Lower leg skin (tissue), 3 donors: ENCODE data around the gene OSBPL5.

Source experiments
- POLR2A ChIP-seq, 2 donors: fragments of 450-650 bp; IDR thresholded peaks; one replicate each; pipeline ENCODE4 v1.6.1; 2016 to 2017; ENCODE audit warnings: antibody characterized with exemption in 2 of 2, mild to moderate bottlenecking in 1 of 2, moderate library complexity in 1 of 2
- TF ChIP-seq, protein P1 (sequence below), 3 donors: fragments of 450-650 bp; IDR thresholded peaks; one replicate each; pipeline ENCODE4 v1.5.1; 2016; ENCODE audit warnings: antibody characterized with exemption in 3 of 3, mild to moderate bottlenecking in 3 of 3, moderate library complexity in 2 of 3

DNA sequence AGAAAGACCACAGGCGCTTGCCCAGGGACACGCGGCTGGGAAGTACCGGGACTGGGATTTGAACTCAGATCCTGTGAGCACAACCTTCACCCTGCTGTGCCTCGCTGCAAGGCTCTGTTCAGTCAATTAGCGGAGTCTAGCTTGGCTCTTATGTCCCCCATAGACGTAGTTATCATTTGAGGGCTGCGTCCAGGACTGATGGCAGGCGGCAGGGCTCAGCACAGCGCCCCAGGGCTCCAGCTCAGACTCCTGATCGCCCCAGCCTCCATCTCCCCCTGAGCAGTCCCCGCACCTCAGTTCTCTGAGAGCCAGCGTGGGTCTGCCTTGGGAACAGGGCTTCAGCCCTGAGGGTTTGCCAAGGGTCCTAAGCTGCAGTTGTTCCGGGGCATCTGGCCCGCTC, 33.7 kb upstream of the OSBPL5 start:
- TF ChIP-seq, protein P1, sequence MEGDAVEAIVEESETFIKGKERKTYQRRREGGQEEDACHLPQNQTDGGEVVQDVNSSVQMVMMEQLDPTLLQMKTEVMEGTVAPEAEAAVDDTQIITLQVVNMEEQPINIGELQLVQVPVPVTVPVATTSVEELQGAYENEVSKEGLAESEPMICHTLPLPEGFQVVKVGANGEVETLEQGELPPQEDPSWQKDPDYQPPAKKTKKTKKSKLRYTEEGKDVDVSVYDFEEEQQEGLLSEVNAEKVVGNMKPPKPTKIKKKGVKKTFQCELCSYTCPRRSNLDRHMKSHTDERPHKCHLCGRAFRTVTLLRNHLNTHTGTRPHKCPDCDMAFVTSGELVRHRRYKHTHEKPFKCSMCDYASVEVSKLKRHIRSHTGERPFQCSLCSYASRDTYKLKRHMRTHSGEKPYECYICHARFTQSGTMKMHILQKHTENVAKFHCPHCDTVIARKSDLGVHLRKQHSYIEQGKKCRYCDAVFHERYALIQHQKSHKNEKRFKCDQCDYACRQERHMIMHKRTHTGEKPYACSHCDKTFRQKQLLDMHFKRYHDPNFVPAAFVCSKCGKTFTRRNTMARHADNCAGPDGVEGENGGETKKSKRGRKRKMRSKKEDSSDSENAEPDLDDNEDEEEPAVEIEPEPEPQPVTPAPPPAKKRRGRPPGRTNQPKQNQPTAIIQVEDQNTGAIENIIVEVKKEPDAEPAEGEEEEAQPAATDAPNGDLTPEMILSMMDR (IDR thresholded peaks at IDR 0.05), result no peak
- TF ChIP-seq POLR2A (IDR thresholded peaks at IDR 0.05), result no peak
